ENCODE data around the gene RDH13.

RDH13 gene

DNA sequence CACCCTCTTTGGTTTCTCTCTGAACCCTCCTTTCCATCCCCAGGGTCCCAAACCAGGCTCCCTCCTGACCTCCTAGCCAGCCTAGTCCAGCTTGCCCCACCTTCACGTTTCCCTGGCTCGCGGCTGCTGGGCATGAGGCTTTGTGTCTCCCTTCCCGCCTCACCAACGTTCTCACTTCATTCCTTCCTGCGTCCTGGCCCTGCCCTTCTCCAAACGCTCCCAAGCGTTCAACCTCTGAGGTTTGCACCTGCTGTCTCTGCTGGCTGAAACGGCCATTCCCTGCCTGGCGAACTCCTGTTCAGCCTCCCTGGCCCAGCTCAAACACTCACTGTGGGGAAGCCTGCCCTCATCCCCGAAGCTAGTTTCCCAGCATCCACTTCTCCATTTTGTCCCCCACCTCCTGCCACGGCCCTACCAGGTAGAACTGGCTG, 25.1 kb upstream of the RDH13 start:
- TF ChIP-seq EZH2phosphoT487 (IDR thresholded peaks at IDR 0.05; ENCODE audit: borderline replicate concordance) (no peak), CTCF (conservative IDR thresholded peaks at IDR 0.05; ENCODE audit: low read length) (no peak)
- Histone ChIP-seq H3K9ac (ENCODE audit: low read depth, low read length, poor library complexity, severe bottlenecking) (peak overlapping the region; percentile 45), H3K4me2 (ENCODE audit: low read depth, low read length, poor library complexity, severe bottlenecking) (no peak overlapping the region), H3F3A (ENCODE audit: low read depth) (no peaks in the 10 kb centered on the region), H3K36me3 (ENCODE audit: insufficient read depth, low read length) (peaks cover 17% of the 10 kb centered on the region; the same call in 1 of the 2 replicates), H3K9me2 (replicated peaks; ENCODE audit: low read depth, low read length) (no peaks in the 10 kb centered on the region), H3K9me3 (ENCODE audit: insufficient read depth, low read depth, low read length) (no peaks in the 10 kb centered on the region), H3K4me3 (ENCODE audit: low read length, poor library complexity, severe bottlenecking) (no peak overlapping the region), H2AFZ (ENCODE audit: low read length) (no peak overlapping the region), H4K20me1 (ENCODE audit: insufficient read depth, low read length, poor library complexity, severe bottlenecking) (no peaks in the 10 kb centered on the region), H3K4me1 (ENCODE audit: insufficient read depth, low read length, poor library complexity, severe bottlenecking) (no peaks in the 10 kb centered on the region), H3K27me3 (ENCODE audit: insufficient read depth, low read length, poor library complexity, severe bottlenecking) (no peaks in the 10 kb centered on the region), H3K79me2 (ENCODE audit: insufficient read depth, low read length) (no peaks in the 10 kb centered on the region)

- Histone ChIP-seq H3K4me1 (ENCODE audit: insufficient read depth, low read length, poor library complexity, severe bottlenecking) (no peaks in the 10 kb centered on the region), H3F3A (ENCODE audit: low read depth) (no peaks in the 10 kb centered on the region), H3K79me2 (ENCODE audit: insufficient read depth, low read length) (no peaks in the 10 kb centered on the region), H3K9ac (ENCODE audit: low read depth, low read length, poor library complexity, severe bottlenecking) (no peak overlapping the region), H2AFZ (ENCODE audit: low read length) (no peak overlapping the region), H3K9me3 (ENCODE audit: insufficient read depth, low read depth, low read length) (no peaks in the 10 kb centered on the region), H3K9me2 (replicated peaks; ENCODE audit: low read depth, low read length) (no peaks in the 10 kb centered on the region), H3K4me2 (ENCODE audit: low read depth, low read length, poor library complexity, severe bottlenecking) (no peak overlapping the region), H3K4me3 (ENCODE audit: low read length, poor library complexity, severe bottlenecking) (no peak overlapping the region), H3K36me3 (ENCODE audit: insufficient read depth, low read length) (peaks cover 17% of the 10 kb centered on the region; the same call in 1 of the 2 replicates), H4K20me1 (ENCODE audit: insufficient read depth, low read length, poor library complexity, severe bottlenecking) (no peaks in the 10 kb centered on the region), H3K27me3 (ENCODE audit: insufficient read depth, low read length, poor library complexity, severe bottlenecking) (no peaks in the 10 kb centered on the region)
- TF ChIP-seq EZH2phosphoT487 (IDR thresholded peaks at IDR 0.05; ENCODE audit: borderline replicate concordance), result no peak
- no peak for TF ChIP-seq CTCF (conservative IDR thresholded peaks at IDR 0.05; ENCODE audit: low read length)
Observed at GRCh38 chr19:55087542-55087901, 24.6 kb upstream of the RDH13 start.

DNA sequence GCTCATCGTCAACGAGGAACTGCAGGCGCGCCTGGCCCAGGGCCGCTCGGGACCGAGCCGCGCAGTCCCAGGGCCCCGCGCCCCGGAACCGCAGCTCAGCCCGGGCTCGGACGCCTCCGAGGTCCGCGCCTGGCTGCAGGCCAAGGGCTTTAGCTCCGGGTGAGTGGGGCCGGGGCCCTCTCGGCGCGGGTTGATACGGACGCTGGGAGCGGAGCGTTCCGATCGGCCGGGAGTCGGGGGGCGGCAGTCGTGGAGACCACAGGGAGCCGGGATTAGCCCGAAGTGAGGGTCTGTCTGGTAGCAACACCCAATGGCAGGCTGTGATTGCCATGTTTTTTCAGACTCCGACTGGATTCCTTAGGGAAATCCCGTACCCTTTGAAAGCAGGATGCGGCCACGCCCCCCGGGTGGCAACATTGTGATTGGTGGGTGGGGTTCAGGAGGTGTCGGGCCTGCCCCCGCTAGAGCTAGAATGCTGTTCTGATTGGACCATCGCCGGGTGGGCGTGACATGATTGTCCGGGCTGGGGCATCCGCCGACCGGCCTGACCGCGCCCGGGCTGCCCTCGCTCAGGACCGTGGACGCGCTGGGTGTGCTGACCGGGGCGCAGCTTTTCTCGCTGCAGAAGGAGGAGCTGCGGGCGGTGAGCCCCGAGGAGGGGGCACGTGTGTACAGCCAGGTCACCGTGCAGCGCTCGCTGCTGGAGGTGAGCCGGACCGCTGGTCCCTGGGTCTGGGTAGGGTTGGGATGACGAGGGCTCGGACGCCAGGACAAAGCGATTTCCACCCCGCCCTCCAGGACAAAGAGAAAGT, 24.0 kb upstream of the RDH13 start:
- Histone ChIP-seq H3K9ac (ENCODE audit: low read depth, low read length, poor library complexity, severe bottlenecking) (no peak overlapping the region), H3K36me3 (ENCODE audit: insufficient read depth, low read length) (peaks cover 14% of the 10 kb centered on the region; the same call in 1 of the 2 replicates), H3K9me3 (ENCODE audit: insufficient read depth, low read depth, low read length) (no peaks in the 10 kb centered on the region), H3K27me3 (ENCODE audit: insufficient read depth, low read length, poor library complexity, severe bottlenecking) (no peaks in the 10 kb centered on the region), H4K20me1 (ENCODE audit: insufficient read depth, low read length, poor library complexity, severe bottlenecking) (no peaks in the 10 kb centered on the region), H3K79me2 (ENCODE audit: insufficient read depth, low read length) (no peaks in the 10 kb centered on the region), H3K9me2 (replicated peaks; ENCODE audit: low read depth, low read length) (no peaks in the 10 kb centered on the region), H2AFZ (ENCODE audit: low read length) (no peak overlapping the region), H3K4me2 (ENCODE audit: low read depth, low read length, poor library complexity, severe bottlenecking) (no peak overlapping the region), H3K4me3 (ENCODE audit: low read length, poor library complexity, severe bottlenecking) (no peak overlapping the region), H3F3A (ENCODE audit: low read depth) (no peaks in the 10 kb centered on the region), H3K4me1 (ENCODE audit: insufficient read depth, low read length, poor library complexity, severe bottlenecking) (no peaks in the 10 kb centered on the region)
- TF ChIP-seq EZH2phosphoT487 (IDR thresholded peaks at IDR 0.05; ENCODE audit: borderline replicate concordance) (no peak), CTCF (conservative IDR thresholded peaks at IDR 0.05; ENCODE audit: low read length) (no peak)
